Measurements from ENCODE around the gene FEZ2.
A peak's percentile ranks its signal among the peaks of the same experiment; 100 is the strongest.

FEZ2 gene

DNA sequence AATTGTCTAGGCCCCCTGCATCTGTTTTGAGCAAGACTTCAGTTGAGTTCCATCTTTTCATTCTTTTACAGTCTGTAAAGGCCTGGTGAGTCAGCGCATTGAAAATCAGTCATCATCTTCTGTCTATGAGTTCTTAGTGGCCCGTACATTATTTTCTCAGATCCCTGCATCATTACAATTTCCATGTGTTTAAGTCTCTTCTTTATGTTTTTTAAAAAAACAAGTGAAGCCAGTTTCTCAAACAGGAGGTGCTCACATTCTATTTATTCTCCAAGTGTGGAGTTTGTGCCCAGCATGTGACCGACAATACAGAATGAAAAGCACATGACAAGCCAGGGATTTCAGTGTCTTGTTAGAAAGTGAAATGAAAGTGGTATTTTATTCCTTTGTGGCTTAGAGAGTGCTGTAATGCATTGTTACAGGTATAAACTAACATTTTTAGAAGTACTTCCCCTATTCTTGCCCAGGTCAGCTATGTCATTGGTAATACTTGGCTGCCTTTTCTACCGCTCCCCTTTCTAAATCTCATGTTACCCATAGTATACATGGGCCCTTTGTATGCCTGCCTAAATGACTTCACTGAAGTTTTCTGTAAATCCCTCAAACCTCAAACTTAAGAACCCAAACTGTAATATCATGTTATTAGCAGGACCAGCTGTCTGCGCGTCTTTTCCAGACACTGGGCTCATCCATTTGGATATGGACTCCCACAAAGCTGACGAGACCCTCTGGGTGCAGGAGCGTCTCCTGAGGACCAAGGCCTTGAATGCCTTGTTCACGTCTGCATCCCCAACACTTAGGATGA is 67.6 kb downstream of the FEZ2 start:
- DNase-seq (ENCODE audit: low read depth) = no peak

GRCh38 chr2:36528766-36529392 is 69.1 kb downstream of the FEZ2 start:
- DNase-seq (ENCODE audit: low read depth) = no peak

DNA sequence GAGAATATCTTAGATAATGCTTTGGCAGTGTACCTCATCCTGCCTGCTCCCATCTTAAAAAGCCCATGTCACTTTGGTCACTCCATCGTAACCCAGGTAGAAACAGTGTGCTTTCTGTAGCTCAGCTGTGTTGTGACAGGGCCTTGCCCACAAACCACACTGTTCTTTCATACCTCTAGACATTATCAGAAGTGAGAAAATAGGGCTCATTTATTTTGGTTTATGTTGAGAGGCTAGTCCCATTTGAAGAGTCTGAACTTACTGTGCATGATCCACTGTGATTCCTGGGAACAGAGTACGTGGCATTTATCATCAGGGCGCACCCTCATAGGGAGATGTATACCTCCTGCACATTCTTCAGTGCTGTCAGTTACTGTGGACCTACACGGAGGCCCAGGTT is 69.7 kb downstream of the FEZ2 start:
- DNase-seq (ENCODE audit: low read depth) = no peak

DNA sequence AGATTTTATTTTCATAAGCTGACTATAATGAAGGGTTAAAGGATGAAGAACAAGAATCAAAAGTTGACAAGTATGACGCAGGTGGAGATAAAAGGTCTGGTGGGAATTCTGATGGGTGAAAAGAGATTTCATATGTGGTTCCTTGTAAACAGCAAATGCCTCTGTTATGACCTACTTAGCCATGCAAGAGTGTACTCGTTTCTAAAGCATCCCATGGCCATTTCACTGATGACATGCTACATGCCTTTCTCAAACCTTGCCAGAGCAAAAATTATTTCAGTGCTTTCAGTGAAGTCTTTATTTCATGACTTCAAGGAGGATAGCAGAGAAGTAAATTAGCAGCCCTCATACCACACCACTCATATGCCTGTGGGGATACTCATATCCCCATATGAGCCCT is 71.7 kb downstream of the FEZ2 start:
- no peak for DNase-seq (ENCODE audit: low read depth)

DNA sequence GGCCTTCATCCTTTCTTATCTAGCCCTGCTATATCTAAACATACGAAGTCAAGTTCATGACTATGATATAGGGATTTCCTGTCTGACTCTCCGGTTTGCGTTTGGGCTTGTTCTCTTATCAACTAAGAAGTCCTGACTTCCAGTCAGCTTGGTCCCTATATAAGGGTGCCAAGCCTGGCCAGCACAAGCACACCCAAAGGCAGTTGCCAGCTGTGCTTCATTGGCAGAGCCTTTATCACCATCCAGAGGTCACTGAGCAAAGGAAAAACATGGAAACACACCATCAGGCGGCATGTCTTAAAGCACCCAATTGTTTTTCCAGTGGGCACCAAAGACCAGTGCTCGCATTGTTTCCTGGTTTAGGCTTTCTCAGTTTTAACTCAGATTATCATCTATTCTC is 72.7 kb downstream of the FEZ2 start:
- no peak for DNase-seq (ENCODE audit: low read depth)

GRCh38 chr2:36523153-36523552 is 74.8 kb downstream of the FEZ2 start:
- DNase-seq (ENCODE audit: low read depth) = no peak

GRCh38 chr2:36520431-36520830 is 77.5 kb downstream of the FEZ2 start:
- DNase-seq (ENCODE audit: low read depth) = no peak

GRCh38 chr2:36516136-36516870 is 81.7 kb downstream of the FEZ2 start:
- no peak for DNase-seq (ENCODE audit: low read depth)

- no peak for DNase-seq (ENCODE audit: low read depth)
These were observed 82.4 kb downstream of the FEZ2 start for GRCh38 chr2:36515538-36515937.

DNA sequence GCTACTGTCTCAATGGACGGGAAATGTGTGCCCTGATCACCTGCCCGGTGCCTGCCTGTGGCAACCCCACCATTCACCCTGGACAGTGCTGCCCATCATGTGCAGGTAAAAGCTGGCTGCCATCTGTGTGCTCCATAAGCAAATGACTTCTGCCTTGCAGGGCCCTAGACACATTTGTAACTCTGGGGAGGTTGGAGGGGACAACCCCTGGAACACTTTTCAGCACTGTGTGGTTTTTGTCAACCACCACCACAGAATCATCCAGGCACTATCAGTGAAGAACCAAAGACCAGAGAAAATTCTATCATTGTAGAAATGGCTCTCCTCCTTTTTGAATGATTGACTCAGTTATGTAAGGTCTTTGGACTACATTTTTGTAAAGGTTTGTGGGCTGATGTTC is 84.3 kb downstream of the FEZ2 start:
- DNase-seq (ENCODE audit: low read depth) = no peak

GRCh38 chr2:36512705-36513104 is 85.3 kb downstream of the FEZ2 start:
- DNase-seq (ENCODE audit: low read depth) = no peak

DNA sequence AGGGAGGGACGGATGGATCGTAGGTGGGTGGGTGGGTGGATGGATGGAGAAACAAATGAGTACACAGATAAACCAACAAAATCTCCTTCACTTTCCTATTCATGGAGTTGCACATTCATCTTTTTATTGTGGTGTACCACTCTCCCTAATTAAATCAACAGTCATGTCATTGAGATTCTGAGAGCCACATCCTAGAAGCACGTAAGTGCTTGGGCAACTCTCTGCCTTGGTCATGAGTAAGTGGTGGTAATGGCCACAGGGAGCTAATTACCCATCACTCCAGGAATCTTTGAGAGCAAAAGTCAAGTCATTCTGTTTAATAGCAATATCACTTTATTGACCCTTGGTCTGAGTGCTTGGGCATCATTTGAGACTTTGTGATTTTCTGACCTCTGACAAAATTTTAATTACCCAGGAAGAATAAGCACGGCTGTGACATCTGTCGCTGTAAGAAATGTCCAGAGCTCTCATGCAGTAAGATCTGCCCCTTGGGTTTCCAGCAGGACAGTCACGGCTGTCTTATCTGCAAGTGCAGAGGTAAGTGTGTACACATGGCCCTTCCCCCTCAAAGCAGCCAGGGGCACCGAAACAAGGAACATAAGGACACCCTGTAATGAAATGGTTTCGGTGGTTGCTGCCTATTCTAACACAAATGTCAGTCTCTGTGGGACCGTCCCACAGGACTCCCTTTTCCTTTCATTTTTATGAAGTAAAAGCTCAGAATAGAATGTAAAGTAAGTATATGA is 85.9 kb downstream of the FEZ2 start:
- no peak for DNase-seq (ENCODE audit: low read depth)

- DNase-seq (ENCODE audit: low read depth) = no peak
These were observed 88.9 kb downstream of the FEZ2 start for GRCh38 chr2:36509075-36509474.

DNA sequence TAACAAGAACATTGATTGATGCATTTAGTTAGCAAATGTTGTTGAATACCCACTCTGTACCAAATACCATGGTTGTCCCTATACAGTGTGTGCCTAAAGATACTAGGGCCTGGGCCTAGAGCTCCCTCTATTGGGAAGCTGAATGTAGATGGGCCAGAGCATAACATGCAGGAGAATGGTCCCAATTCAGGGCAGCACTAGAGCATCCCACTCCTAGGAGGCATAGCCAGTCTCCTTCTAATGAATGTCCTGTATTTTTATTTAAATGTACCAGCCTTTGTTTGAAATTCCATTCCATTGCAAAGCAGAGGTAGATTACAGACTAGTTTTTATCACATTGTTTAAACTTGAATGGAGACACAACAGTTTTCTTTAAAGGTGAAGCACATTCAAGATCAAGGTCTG is 90.6 kb downstream of the FEZ2 start:
- DNase-seq (ENCODE audit: low read depth) = peak; percentile 23
